ENCODE data around the gene TOR2A. TPM values are rescaled to one million over a fixed set of nuclear protein-coding genes. Genes with fewer than 3 reads are reported as not detected.

The TOR2A gene
- total and polyA plus RNA-seq, 4 donors = 8.8 to 30.8 (median 16.9) TPM

DNA sequence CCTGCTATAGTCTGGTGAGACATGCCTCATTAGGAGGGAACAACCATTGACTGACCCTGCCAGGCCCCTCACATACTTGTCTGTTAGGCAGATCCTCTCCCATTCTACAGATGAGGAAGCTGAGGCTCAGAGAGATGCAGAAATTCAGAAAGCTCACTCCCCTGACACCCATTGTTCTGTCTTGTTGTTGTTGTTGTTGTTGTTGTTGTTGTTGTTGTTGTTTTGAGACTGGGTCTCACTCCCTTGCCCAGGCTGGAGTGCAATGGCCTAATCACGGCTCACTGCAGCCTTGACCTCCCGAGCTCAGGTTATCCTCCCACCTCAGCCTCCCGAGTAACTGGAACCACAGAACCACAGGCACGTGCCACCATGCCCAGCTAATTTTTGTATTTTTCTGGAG, 41.4 kb downstream of the TOR2A start:
- Histone ChIP-seq H3K27me3 (ENCODE audit: control insufficient read depth in 3 of 3, insufficient read depth in 3 of 3, low read length in 2 of 3) (no peaks in the 10 kb centered on the region), H3K36me3 (ENCODE audit: control insufficient read depth in 4 of 4, insufficient read depth in 4 of 4, low read length in 4 of 4) (peaks cover 0 to 20% (median 4%) of the 10 kb centered on the region in 4 donors), H3K4me1 (ENCODE audit: control insufficient read depth in 5 of 5, insufficient read depth in 5 of 5, low read length in 5 of 5) (no peaks in the 10 kb centered on the region), H3K27ac (ENCODE audit: low read depth in 1 of 2, low read length in 1 of 2) (no peak overlapping the region), H3K9me3 (ENCODE audit: control insufficient read depth in 4 of 4, insufficient read depth in 3 of 4, low read length in 3 of 4) (no peaks in the 10 kb centered on the region), H3K9ac (ENCODE audit: insufficient read depth in 1 of 2, low read length in 2 of 2) (no peak overlapping the region), H3K4me3 (no peak overlapping the region)
- DNase-seq (no peak), ATAC-seq (ENCODE audit: insufficient read depth, low FRiP score) (no peak)
- TF ChIP-seq CTCF (IDR thresholded peaks at IDR 0.05; ENCODE audit: control extremely low read depth, extremely low read depth) = no peak
- 92 to 96% methylated on average over 4 of the region's 4 CpGs for WGBS, 2 donors

DNA sequence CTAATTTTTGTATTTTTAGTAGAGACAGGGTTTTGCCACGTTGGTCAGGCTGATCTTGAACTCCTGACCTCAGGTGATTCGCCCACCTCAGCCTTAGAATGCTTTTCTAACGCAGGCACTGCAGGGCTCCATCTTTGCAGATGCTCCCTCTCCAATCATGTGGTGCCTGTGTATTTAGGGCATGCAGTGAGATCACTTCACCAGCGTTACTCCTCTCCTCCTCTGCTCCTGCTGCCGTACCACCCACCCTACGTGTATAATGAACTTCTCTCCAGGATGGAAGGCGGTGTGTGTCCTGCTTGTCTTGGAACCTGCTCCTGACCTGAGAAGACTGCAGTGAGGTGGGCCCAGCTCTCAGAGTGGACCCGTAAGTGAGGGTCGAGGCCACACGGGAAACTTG, 42.0 kb downstream of the TOR2A start:
- no peak overlapping the region for H3K27ac ChIP-seq (ENCODE audit: low read depth in 1 of 2, low read length in 1 of 2)
- no peaks in the 10 kb centered on the region for H3K9me3 ChIP-seq (ENCODE audit: control insufficient read depth in 4 of 4, insufficient read depth in 3 of 4, low read length in 3 of 4)
- WGBS, 2 donors = 88 to 91% methylated on average over 10 of the region's 10 CpGs
- DNase-seq (no peak), ATAC-seq (ENCODE audit: insufficient read depth, low FRiP score) (no peak)
- H3K27me3 ChIP-seq (ENCODE audit: control insufficient read depth in 3 of 3, insufficient read depth in 3 of 3, low read length in 2 of 3) = no peaks in the 10 kb centered on the region
- no peak overlapping the region for H3K4me3 ChIP-seq
- H3K9ac ChIP-seq (ENCODE audit: insufficient read depth in 1 of 2, low read length in 2 of 2) = no peak overlapping the region
- peaks cover 0 to 22% (median 5%) of the 10 kb centered on the region in 4 donors for H3K36me3 ChIP-seq (ENCODE audit: control insufficient read depth in 4 of 4, insufficient read depth in 4 of 4, low read length in 4 of 4)
- no peaks in the 10 kb centered on the region for H3K4me1 ChIP-seq (ENCODE audit: control insufficient read depth in 5 of 5, insufficient read depth in 5 of 5, low read length in 5 of 5)
- no peak for TF ChIP-seq CTCF (IDR thresholded peaks at IDR 0.05; ENCODE audit: control extremely low read depth, extremely low read depth)

DNA sequence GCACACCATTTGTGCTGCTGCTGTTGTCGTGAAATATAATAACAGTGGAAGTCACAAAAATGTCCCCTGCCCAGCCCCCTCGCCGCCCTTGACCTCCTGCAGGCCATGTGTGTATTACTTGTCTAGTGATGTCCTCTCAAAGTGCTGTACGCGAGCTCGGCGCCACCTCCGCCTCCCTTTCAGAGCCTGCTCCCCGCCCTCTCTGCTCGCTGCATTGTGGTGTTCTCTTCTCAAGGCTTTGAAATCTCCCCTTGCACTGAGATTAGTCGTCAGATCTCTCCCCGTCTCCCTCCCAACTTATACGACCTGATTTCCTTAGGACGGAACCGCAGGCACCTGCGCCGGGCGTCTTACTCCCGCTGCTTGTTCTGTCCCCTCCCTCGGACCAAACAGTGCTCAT, 43.0 kb downstream of the TOR2A start:
- ATAC-seq (ENCODE audit: insufficient read depth, low FRiP score) (no peak), DNase-seq (no peak)
- Histone ChIP-seq H3K4me3 (no peak overlapping the region), H3K27me3 (ENCODE audit: control insufficient read depth in 3 of 3, insufficient read depth in 3 of 3, low read length in 2 of 3) (no peaks in the 10 kb centered on the region), H3K27ac (ENCODE audit: low read depth in 1 of 2, low read length in 1 of 2) (no peak overlapping the region), H3K9ac (ENCODE audit: insufficient read depth in 1 of 2, low read length in 2 of 2) (no peak overlapping the region), H3K4me1 (ENCODE audit: control insufficient read depth in 5 of 5, insufficient read depth in 5 of 5, low read length in 5 of 5) (no peaks in the 10 kb centered on the region), H3K9me3 (ENCODE audit: control insufficient read depth in 4 of 4, insufficient read depth in 3 of 4, low read length in 3 of 4) (no peaks in the 10 kb centered on the region), H3K36me3 (ENCODE audit: control insufficient read depth in 4 of 4, insufficient read depth in 4 of 4, low read length in 4 of 4) (peaks cover 0 to 28% (median 6%) of the 10 kb centered on the region in 4 donors)
- 88 to 89% methylated on average over 20 of the region's 20 CpGs for WGBS, 2 donors
- TF ChIP-seq CTCF (IDR thresholded peaks at IDR 0.05; ENCODE audit: control extremely low read depth, extremely low read depth) = no peak

GRCh38 chr9:127690735-127691134, 44.4 kb downstream of the TOR2A start:
- TF ChIP-seq CTCF (IDR thresholded peaks at IDR 0.05; ENCODE audit: control extremely low read depth, extremely low read depth) = no peak
- Histone ChIP-seq H3K27ac (ENCODE audit: low read depth in 1 of 2, low read length in 1 of 2) (no peak overlapping the region), H3K4me3 (no peak overlapping the region), H3K9me3 (ENCODE audit: control insufficient read depth in 4 of 4, insufficient read depth in 3 of 4, low read length in 3 of 4) (no peaks in the 10 kb centered on the region), H3K4me1 (ENCODE audit: control insufficient read depth in 5 of 5, insufficient read depth in 5 of 5, low read length in 5 of 5) (no peaks in the 10 kb centered on the region), H3K9ac (ENCODE audit: insufficient read depth in 1 of 2, low read length in 2 of 2) (no peak overlapping the region), H3K36me3 (ENCODE audit: control insufficient read depth in 4 of 4, insufficient read depth in 4 of 4, low read length in 4 of 4) (peaks cover 0 to 30% (median 10%) of the 10 kb centered on the region in 4 donors), H3K27me3 (ENCODE audit: control insufficient read depth in 3 of 3, insufficient read depth in 3 of 3, low read length in 2 of 3) (no peaks in the 10 kb centered on the region)
- no peak for ATAC-seq (ENCODE audit: insufficient read depth, low FRiP score)
- WGBS, 2 donors = 95 to 97% methylated on average over 10 of the region's 10 CpGs
- no peak for DNase-seq
